CD4-positive, alpha-beta T cell treated with Interleukin-12 subunit alpha and Interleukin-12 subunit beta, for 1 hour (primary cell): Measurements from ENCODE around the gene MAP2K5.

Experiments
- DNase-seq: peaks from one replicate; pipeline ENCODE4 v3.0.0-alpha.2; 2020

Gene MAP2K5

DNA sequence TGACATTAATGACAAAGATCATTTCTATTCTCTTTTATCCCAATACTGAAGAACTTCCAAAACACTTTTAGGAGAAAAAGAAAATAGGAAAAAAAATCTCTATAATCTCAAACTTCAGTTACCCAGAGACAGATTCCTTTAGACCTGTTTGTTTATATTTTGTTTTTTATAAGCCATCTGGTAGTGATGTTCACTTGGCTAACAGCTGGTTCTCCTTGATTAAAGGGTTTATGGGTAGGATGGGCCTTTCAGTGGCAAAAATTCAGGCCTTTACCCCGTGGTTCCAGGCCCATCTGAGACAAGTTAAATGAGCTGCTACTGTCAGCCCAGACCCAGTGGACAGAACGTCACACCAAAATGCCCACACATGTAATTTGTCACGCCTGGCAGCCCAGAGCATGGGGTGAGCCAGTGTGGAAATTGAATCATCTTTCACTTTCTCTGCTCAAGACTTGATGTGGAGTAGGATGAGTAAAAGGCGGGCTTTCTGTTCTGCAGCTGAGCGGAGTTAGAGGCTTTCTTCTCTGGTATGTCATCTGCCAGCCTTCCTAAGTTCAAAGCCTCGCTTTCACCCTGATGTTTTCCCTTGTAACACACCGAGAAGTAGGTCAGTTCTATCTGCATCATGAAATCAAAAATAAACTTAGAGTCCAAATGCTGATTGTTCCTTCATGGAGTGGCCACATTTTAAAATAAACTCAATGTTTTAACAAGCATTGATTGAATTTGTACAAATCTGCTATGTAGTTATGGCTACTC is 220.3 kb downstream of the MAP2K5 start:
- DNase-seq: peak; percentile 31

DNA sequence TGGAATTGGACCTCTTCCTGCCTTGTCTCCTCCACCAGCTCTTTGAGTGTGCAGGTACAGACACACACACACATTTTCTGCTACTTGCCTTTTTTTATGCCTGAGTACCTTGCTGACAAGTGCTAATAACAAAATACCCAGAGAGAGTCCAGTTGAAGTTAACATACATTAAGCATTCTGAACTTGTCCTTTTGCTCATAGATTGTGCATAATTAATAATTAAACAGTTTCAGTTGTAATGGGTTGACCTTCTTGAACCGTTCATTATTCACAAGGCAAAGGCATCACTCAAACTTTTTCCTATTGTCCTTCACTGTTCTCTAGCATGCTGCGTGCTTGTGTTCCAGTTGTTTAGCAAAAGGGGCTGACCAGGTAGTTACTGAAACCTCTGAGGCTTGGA is 223.2 kb downstream of the MAP2K5 start:
- DNase-seq: no peak

DNA sequence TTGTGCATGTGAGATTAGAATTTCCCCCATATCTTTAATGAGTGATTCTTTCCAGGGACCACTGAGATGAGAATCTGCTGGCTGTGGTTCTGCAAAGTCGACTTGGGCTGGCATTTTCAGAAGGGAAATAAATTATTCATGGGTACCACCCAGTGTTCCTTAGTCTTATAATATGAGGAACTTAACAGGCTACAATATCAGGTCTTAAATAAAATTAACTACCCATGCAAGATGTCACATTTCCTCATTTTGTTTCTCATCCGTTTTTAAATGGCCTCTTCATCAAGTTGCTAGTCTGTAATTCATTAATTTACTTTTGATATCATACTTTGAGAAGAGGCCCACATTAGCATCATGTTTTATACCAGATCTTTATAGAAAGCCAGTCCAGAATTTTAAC is 224.5 kb downstream of the MAP2K5 start:
- DNase-seq: no peak

DNA sequence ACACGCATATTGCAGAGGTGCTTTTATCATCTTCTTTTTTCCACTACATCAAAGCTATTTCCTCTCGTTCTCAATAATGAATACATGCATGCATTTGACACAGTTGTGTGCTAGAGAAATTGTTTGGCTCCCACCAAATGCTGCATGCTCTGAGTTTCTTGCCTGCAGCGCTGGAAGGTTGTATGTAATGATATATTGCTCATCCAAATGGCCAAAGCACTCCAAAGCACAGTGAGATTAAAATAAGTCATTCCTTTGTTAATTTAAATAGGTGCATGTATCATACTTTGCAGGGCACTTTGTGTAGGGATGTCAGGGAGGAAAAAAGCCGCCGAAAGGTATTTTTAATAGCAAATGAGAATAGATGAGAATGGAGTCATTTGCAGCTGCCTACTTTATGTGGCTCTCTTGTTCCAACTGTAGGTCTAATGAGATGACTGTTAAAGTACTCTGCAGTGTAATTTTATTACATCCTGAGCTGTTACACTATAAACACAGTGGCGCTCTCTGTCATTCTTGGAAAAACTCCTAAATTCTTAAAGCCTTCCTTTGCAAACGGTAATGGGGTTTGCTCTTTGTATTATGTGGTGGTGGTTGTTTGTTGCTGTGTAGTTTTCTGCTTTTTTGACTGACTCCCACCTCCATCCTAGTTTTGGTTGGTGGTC is 225.9 kb downstream of the MAP2K5 start:
- DNase-seq: no peak

GRCh38 chr15:67769497-67770357 is 227.2 kb downstream of the MAP2K5 start:
- DNase-seq: no peak

DNA sequence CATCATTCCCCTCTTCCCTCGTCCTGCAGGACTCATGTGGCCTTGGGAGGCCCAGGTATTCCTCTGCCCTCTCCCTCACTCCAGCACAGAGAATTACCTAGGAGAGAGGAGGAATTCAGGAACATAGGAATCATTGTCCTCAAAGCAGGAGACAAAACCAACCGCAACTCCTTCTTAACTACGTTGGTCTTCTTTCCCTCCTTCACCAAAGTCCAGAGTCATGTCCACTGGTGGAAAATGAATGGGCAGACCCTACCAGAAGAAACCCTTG is 227.8 kb downstream of the MAP2K5 start:
- DNase-seq: no peak

DNA sequence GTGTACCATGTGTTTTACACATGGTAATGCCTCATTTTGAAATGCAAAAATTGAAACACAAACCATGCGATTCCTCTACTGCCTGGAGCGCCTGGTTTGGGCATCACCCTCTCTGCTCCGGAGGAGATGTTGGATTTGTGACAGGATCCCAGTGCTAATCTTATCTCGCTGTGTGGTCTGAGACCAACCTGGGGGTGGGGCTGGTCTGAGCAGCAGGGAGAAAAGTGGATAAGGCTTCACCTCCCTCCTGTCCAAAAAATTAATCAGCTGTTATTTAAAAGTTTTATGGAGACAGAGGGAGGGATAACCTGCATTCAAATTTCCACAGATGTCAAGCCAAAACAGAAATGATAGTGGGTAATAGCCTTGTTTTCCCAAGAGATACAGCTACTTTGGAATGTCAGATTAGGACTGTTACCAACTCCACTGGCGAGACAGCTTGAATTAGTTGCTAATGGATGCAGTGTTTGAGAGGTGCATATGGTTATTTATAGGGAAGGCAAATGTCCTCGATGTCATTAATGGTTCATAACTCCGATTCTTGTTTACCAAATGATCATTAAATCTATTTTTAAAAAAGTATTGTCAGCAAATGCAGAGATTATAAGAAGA is 228.8 kb downstream of the MAP2K5 start:
- DNase-seq: no peak

GRCh38 chr15:67774626-67775025 is 232.1 kb downstream of the MAP2K5 start:
- DNase-seq: no peak

- no peak for DNase-seq
These were observed 232.7 kb downstream of the MAP2K5 start for GRCh38 chr15:67775250-67775649.

DNA sequence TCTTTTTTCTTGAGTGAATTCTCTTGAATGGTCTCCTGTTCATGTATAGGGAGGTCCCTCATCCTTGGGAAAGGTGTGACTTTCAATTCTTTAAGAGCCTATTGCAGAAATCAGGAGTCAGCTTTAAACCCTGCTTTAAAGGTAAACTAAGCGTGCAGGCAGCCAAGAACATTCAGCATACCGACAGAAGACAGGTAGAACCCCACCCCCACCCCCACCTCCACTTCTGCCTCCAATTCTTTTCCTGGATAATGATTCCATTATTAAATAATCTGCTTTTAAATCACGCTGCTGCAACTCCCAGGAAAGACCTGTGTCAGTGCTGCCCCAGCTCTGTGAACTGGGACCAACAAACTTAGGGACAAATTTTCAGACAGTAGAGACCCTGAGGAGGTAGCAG is 233.5 kb downstream of the MAP2K5 start:
- DNase-seq: no peak

DNA sequence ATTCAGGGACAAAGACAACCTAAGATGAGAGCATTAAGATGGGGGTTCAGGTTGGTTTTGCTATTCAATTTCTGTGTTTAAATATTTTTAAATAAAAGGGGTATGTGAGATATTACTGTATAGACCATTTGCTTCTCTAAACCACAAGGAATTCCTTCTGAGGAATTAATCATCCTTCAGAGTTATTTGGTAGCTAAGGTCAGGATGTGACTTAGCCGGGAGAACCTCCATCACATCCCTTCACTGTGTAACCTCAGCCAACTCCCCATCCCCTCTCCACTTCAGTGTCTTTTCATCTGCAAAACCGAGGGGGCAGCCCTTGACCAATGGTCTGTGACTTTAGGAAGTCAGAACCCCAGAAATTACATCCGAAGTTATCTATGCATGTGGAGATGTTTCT is 234.1 kb downstream of the MAP2K5 start:
- DNase-seq: no peak

- no peak for DNase-seq
These were observed 234.6 kb downstream of the MAP2K5 start for GRCh38 chr15:67777071-67777470.

DNA sequence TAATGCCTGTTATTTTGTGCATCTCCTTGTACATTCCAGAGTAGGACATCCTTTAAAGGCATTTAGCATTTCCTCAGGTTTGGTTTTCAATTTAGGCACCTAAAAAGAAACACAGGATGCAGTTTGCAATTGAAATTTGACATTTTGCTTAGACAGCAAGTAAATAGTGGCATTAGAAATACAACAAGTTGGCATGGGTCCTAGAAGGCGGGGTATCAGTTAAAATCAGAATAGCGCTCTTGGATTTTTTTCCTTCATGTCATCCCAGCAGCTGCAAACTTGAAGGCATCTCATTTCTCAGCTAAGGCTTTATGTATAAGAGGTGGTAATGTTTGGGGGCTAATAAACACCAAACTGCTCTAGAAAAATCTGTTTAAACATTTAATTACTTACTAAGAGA is 235.3 kb downstream of the MAP2K5 start:
- no peak for DNase-seq

DNA sequence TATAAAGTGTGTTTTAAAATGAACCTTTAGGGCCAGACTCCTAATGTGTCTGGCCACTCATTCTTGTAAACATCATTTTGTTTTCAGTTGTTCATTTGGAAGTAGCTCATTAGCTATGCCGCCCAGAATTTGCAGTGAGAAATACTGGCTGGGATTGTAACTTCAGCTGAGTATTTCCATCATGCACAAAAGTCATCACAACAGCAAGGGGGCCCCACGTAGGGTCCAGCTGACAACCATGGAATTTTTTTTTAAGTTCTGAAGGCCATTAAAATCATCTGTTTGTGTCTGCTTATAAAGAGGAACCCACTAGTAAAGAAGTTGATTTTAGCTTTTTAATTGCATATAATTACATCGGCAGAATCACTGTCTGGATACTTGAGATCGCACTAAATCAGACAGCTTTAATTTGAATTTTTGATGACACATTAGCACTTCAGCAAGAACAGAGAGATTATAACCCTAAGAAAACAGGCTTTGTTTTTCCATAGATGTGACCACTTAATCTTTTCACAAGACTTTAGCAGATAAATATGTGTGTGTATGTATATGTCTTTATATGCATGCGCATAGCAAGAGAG is 236.6 kb downstream of the MAP2K5 start:
- DNase-seq: no peak

GRCh38 chr15:67779549-67780111 is 237.1 kb downstream of the MAP2K5 start:
- DNase-seq: no peak

GRCh38 chr15:67781061-67781460 is 238.6 kb downstream of the MAP2K5 start:
- DNase-seq: no peak

GRCh38 chr15:67781907-67782690 is 239.6 kb downstream of the MAP2K5 start:
- no peak for DNase-seq

DNA sequence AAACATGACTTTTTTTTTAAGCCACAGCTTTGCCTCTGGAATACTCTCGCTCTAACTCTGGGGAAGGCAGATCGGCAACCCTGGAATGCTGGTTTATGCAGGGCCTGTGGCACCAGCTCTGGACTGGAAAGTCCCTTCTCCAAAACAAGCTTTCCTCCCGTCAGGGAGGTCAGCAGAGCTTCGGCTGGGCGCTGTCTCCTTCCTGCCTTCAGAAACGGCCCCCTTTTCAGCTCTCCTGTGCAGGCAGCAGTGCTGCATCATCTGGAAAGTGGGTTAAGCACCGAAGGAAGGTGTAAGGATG is 240.1 kb downstream of the MAP2K5 start:
- DNase-seq: no peak

DNA sequence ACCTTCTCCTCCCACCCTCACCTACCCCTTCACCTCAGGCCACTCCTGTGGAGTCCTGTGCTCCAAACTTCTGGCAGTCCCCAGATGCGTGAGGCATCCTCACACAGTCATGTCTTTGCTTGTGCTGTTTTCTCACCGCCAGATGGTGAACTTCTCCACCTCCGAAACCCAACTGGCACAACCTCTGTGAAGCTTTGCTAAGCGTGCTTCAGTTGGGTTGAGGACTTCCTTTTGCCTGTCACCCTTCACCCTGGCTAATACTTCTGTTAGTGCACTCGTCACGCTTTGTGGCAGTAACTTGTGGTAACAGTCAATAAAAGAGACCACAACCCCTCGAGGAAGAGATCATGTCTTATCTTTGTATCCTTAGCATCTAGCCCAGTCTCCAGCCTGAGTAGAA is 240.8 kb downstream of the MAP2K5 start:
- DNase-seq: peak; percentile 60

- peak; percentile 10 for DNase-seq
These were observed 241.7 kb downstream of the MAP2K5 start for GRCh38 chr15:67784090-67784781.

GRCh38 chr15:67784856-67785430 is 242.4 kb downstream of the MAP2K5 start:
- no peak for DNase-seq
